ENCODE results near the gene MYLK2. TPM values are rescaled to one million over a fixed set of nuclear protein-coding genes. Genes with fewer than 3 reads are reported as not detected.

The MYLK2 gene
- total RNA-seq, 4 donors from 2014 or later = not detected

DNA sequence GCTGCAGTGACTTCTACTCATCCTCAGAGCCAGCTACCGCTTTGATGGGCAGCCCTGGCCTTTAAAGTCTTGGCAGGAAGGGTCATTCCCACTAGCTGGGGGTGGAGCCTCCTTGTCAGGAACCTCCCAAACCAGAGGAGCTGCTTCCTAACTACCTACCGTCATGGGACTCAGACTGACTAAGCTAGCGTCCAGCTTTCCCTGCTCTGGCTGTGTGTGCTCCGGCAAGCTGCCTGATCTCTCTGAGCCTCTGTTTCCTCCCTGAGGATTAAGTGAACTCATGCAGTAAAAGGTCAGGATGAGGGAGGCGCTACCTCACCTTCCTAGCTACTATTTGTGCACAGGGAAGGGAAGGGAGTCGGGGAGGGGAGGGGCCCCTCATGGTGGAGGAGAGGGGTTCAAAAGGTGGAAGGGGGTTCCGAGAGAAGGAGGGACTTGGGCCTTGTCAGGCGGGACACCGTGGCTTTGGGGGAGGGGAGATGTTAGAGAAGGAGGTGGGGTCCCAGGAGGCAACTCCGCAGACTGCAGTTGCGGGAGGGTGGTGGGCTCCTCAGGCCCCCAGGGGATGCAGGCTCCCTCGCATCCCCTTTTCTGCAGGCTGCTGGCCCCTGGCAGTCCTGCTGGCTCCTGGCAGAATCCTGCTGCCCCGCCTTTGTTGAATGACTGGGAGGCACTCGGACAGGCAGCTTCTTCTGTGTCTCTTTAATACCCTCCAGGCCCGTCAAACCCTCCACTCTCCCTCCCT lies 41.4 kb downstream of the MYLK2 start:
- H3K4me1 ChIP-seq = peaks cover 19% of the 10 kb centered on the region
- peak in 1 of 2 donors; percentile 65 for DNase-seq (ENCODE audit: low spot score in 2 of 2)
- TF ChIP-seq EP300 (IDR thresholded peaks at IDR 0.05) = no peak
- no peak for TF ChIP-seq POLR2AphosphoS5 (IDR thresholded peaks at IDR 0.05)
- TF ChIP-seq, protein P1, sequence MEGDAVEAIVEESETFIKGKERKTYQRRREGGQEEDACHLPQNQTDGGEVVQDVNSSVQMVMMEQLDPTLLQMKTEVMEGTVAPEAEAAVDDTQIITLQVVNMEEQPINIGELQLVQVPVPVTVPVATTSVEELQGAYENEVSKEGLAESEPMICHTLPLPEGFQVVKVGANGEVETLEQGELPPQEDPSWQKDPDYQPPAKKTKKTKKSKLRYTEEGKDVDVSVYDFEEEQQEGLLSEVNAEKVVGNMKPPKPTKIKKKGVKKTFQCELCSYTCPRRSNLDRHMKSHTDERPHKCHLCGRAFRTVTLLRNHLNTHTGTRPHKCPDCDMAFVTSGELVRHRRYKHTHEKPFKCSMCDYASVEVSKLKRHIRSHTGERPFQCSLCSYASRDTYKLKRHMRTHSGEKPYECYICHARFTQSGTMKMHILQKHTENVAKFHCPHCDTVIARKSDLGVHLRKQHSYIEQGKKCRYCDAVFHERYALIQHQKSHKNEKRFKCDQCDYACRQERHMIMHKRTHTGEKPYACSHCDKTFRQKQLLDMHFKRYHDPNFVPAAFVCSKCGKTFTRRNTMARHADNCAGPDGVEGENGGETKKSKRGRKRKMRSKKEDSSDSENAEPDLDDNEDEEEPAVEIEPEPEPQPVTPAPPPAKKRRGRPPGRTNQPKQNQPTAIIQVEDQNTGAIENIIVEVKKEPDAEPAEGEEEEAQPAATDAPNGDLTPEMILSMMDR (IDR thresholded peaks at IDR 0.05) = no peak
- no peak for TF ChIP-seq POLR2A (IDR thresholded peaks at IDR 0.05)
- H3K27ac ChIP-seq = no peak overlapping the region
- H3K36me3 ChIP-seq = no peaks in the 10 kb centered on the region
- no peaks in the 10 kb centered on the region for H3K9me3 ChIP-seq
- peak overlapping the region; percentile 59 for H3K4me3 ChIP-seq
- H3K27me3 ChIP-seq = peaks cover 20% of the 10 kb centered on the region
- 10% methylated on average over 12 of the region's 15 CpGs for WGBS

DNA sequence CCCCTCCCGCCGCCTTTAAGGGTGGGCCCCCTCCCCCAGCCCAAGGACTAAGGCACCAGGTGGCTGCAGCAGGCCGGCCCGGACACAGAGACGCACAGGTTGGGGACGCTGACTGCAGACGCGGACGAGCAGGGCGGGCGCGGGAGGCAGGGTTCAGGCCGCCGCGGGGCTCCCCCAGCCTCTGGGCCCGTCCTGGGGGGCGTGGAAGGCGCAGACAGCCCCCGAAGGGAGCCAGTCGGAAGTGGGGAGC lies 41.9 kb downstream of the MYLK2 start:
- Histone ChIP-seq H3K9me3 (no peaks in the 10 kb centered on the region), H3K4me1 (peaks cover 19% of the 10 kb centered on the region), H3K27me3 (peaks cover 20% of the 10 kb centered on the region), H3K27ac (no peak overlapping the region), H3K4me3 (peak overlapping the region; percentile 59), H3K36me3 (no peaks in the 10 kb centered on the region)
- 0% methylated on average over 9 of the region's 20 CpGs for WGBS
- DNase-seq (ENCODE audit: low spot score in 2 of 2) = peak in 1 of 2 donors; percentile 75
- TF ChIP-seq, protein P1 (IDR thresholded peaks at IDR 0.05) = no peak
- no peak for TF ChIP-seq EP300 (IDR thresholded peaks at IDR 0.05)
- no peak for TF ChIP-seq POLR2AphosphoS5 (IDR thresholded peaks at IDR 0.05)
- TF ChIP-seq POLR2A (IDR thresholded peaks at IDR 0.05) = no peak

DNA sequence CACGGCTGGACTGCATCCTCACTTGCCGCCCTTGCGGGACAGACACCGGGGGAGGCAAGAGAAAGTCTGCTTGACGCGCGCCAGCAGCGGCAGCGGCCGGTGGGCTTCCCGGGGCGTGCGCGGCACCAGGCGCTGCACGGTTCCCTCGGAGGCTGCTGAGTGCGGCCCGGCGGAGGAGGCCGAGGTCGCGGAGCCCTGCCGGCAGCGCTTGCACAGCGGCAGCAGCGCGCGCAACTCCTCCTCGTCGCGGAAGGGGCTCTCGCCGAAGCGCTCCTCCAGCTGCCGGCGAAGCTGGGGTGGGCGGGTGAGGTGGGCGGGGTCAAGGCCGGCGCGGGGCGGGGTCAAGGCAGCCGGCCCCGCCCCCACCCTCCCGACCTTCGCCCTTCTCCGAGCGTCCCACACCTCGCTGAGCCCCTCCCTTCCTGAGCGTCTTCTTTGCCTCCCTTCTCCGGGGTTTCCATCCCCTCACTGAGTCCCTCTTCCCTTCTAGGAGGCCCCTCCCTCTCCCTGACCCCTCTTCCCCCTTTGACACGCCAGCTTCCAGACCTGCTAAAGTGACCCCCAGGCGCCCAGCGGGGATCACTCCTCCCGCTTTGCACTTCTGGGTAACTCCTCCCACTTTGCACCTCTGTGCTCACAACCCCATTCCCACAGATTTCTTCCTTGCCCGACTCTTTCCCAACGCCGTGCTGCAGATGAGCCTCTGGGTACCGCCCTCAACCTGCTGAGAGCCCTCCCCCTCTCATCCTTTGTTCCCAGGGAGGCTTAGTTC lies 42.4 kb downstream of the MYLK2 start:
- H3K4me3 ChIP-seq = peak overlapping the region; percentile 59
- H3K36me3 ChIP-seq = no peaks in the 10 kb centered on the region
- WGBS = 26% methylated on average over 12 of the region's 60 CpGs
- peaks cover 20% of the 10 kb centered on the region for H3K27me3 ChIP-seq
- H3K4me1 ChIP-seq = peaks cover 19% of the 10 kb centered on the region
- no peak overlapping the region for H3K27ac ChIP-seq
- H3K9me3 ChIP-seq = no peaks in the 10 kb centered on the region
- DNase-seq (ENCODE audit: low spot score in 2 of 2) = peak in 1 of 2 donors; percentile 78
- TF ChIP-seq POLR2A (IDR thresholded peaks at IDR 0.05) (no peak), POLR2AphosphoS5 (IDR thresholded peaks at IDR 0.05) (no peak), EP300 (IDR thresholded peaks at IDR 0.05) (no peak)
- TF ChIP-seq, protein P1 (IDR thresholded peaks at IDR 0.05) = no peak

DNA sequence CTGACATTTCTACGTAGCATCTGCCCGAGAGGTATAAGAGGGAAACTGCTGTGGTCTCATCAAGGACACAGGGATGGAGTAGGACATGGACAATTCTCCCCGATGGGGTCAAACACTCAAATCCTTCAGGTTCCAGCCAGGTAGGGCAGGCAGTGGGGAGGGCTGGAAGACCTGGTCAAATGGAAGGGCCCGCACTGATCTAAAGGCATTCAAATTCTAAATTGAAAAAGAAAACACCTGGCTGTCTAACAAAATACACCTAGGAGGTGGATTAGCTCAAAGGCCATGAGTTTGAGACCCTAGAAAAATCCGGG lies 43.0 kb downstream of the MYLK2 start:
- peaks cover 19% of the 10 kb centered on the region for H3K4me1 ChIP-seq
- WGBS = 71% methylated on average over 5 of the region's 5 CpGs
- no peaks in the 10 kb centered on the region for H3K36me3 ChIP-seq
- peak in 1 of 2 donors; percentile 54 for DNase-seq (ENCODE audit: low spot score in 2 of 2)
- peak overlapping the region; percentile 59 for H3K4me3 ChIP-seq
- H3K27me3 ChIP-seq = peaks cover 20% of the 10 kb centered on the region
- H3K27ac ChIP-seq = no peak overlapping the region
- TF ChIP-seq POLR2AphosphoS5 (IDR thresholded peaks at IDR 0.05) = no peak
- no peak for TF ChIP-seq POLR2A (IDR thresholded peaks at IDR 0.05)
- TF ChIP-seq, protein P1 (IDR thresholded peaks at IDR 0.05) = no peak
- no peak for TF ChIP-seq EP300 (IDR thresholded peaks at IDR 0.05)
- H3K9me3 ChIP-seq = no peaks in the 10 kb centered on the region

DNA sequence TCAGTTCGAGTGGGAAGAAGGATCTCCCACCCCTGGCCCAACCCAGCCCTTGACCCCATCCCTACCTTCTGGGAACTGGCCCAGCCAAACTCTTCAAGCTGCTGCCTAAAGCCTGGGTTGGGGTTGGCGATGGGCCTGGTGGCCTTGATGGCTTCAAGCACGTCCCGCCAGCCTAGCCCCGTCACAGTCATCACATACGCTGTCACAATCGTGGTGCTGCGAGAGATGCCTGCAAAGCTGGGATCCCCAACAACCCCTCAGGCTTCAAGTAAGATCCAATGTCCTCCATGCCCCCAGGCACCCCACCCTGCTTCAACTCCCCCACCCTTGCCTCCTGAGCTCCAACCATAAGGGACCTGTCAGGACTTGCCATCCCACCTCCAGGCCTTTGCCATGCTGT lies 43.4 kb downstream of the MYLK2 start:
- Histone ChIP-seq H3K4me1 (peaks cover 19% of the 10 kb centered on the region), H3K4me3 (no peak overlapping the region), H3K9me3 (no peaks in the 10 kb centered on the region), H3K36me3 (no peaks in the 10 kb centered on the region), H3K27me3 (peaks cover 20% of the 10 kb centered on the region), H3K27ac (no peak overlapping the region)
- no peak for TF ChIP-seq EP300 (IDR thresholded peaks at IDR 0.05)
- TF ChIP-seq POLR2AphosphoS5 (IDR thresholded peaks at IDR 0.05) = no peak
- TF ChIP-seq, protein P1 (IDR thresholded peaks at IDR 0.05) = no peak
- no peak for TF ChIP-seq POLR2A (IDR thresholded peaks at IDR 0.05)
- peak in 1 of 2 donors; percentile 78 for DNase-seq (ENCODE audit: low spot score in 2 of 2)
- WGBS = 86% methylated on average over 8 of the region's 8 CpGs
